GF-D8 (cell line): ENCODE results near the gene AMMECR1.
"Not testable (repeated sequence)": the region's sequence is repeated elsewhere in the genome, so short reads cannot be mapped to it uniquely, and the experiment has no call there.

Experiments used
- DNase-seq: peaks from one replicate; lab custom pipeline; 2025; lab: John Stamatoyannopoulos, UW

Gene AMMECR1

GRCh38 chrX:110257889-110258288 lies 60.0 kb downstream of the AMMECR1 start:
- no peak for DNase-seq

- DNase-seq = no peak
These were observed 65.2 kb downstream of the AMMECR1 start for GRCh38 chrX:110252711-110253110.

GRCh38 chrX:110251961-110252360 lies 65.9 kb downstream of the AMMECR1 start:
- no peak for DNase-seq

GRCh38 chrX:110251526-110251925 lies 66.4 kb downstream of the AMMECR1 start:
- no peak for DNase-seq

- DNase-seq = no peak
These were observed 67.0 kb downstream of the AMMECR1 start for GRCh38 chrX:110250847-110251246.

- no peak for DNase-seq
These were observed 69.3 kb downstream of the AMMECR1 start for GRCh38 chrX:110248578-110248977.

- no peak for DNase-seq
These were observed 72.9 kb downstream of the AMMECR1 start for GRCh38 chrX:110245011-110245410.

- DNase-seq = no peak
These were observed 75.5 kb downstream of the AMMECR1 start for GRCh38 chrX:110242371-110242770.

GRCh38 chrX:110241816-110242215 lies 76.1 kb downstream of the AMMECR1 start:
- DNase-seq = no peak

GRCh38 chrX:110238259-110238658 lies 79.6 kb downstream of the AMMECR1 start:
- DNase-seq = not testable (repeated sequence)

GRCh38 chrX:110231485-110231884 lies 86.4 kb downstream of the AMMECR1 start:
- DNase-seq = not testable (repeated sequence)

GRCh38 chrX:110229497-110230111 lies 88.3 kb downstream of the AMMECR1 start:
- DNase-seq = not testable (repeated sequence)

GRCh38 chrX:110228453-110228852 lies 89.4 kb downstream of the AMMECR1 start:
- no peak for DNase-seq

GRCh38 chrX:110226931-110227330 lies 91.0 kb downstream of the AMMECR1 start:
- no peak for DNase-seq

- DNase-seq = no peak
These were observed 92.8 kb downstream of the AMMECR1 start for GRCh38 chrX:110224926-110225617.

- DNase-seq = no peak
These were observed 95.2 kb downstream of the AMMECR1 start for GRCh38 chrX:110222497-110223257.

- DNase-seq = no peak
These were observed 98.0 kb downstream of the AMMECR1 start for GRCh38 chrX:110219920-110220319.

GRCh38 chrX:110218591-110218990 lies 99.3 kb downstream of the AMMECR1 start:
- no peak for DNase-seq

GRCh38 chrX:110216027-110216426 lies 101.9 kb downstream of the AMMECR1 start:
- DNase-seq = no peak

- DNase-seq = no peak
These were observed 102.5 kb downstream of the AMMECR1 start for GRCh38 chrX:110215411-110215810.

- no peak for DNase-seq
These were observed 103.2 kb downstream of the AMMECR1 start for GRCh38 chrX:110214684-110215083.

- no peak for DNase-seq
These were observed 104.7 kb downstream of the AMMECR1 start for GRCh38 chrX:110213183-110213582.

GRCh38 chrX:110212299-110212698 lies 105.6 kb downstream of the AMMECR1 start:
- DNase-seq = no peak
